ENCODE results near the gene SERGEF.

Gene SERGEF

DNA sequence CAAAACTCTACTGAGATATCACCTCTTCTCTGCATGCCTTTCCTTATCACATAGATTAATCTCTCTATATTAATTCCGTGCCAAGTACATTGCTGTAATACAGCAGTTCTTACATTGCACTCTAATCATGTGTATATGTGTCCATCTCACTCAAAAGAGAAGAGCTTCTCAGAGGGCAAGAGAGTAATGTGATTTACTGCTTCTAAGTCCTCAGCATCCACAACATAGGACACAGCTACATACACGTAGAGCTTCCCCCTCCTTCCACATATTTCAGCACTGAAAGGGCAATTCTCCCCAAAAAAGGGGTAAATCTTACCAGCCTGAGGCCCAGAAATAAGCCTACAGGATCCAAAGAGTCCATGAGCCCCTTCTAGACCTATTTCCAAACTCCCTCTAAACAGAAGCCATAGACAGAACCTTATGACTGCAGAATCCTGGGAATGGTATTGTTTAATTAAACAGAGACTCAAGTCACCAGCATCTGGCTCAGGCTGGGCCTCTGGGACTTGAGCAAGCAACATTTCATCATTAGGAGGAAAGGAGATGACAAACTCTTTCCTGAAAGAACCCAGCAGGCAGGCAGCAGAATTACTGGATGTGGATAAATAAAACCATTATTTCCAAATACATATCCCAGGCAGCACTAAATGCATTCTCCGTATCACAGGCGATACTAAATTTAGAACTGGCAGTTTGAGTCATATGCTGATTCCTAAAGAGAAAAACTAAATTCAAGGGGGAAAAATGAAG lies 191.0 kb downstream of the SERGEF start:
- no peak overlapping the region for H3K4me3 ChIP-seq (ENCODE audit: low read depth, low read length)

DNA sequence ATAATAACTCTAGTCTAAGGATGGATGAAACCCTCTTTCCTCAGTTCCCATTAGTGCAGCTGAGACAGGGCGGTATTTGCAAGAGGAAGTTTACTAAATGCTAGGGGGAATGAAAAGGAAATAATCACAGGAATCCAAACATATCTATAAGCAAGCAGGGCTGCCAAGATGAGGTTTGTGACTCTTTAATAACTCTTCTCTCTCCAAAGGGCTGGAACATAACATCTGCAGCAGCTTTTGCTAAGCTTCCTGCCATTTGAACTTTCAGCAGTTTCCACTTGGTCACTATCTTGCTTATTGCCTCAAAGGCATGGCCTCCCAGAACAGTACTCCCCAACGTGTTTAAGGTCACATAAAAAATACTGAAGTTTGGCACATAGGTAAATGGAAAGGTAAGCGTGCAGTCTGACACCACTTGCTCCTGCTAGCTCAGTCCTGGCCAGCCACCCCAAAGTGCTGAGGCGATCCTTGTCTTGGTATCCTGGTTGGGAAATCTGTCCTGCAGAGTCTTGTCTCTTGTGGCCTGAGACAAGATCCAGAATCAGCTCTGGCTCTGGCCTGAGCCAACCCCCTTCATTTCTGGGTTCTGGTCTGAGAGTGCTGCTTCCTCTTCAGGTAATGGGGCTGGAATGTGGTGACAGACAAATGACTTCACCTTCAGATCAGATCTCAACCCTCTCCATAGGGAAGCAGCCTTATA lies 196.5 kb downstream of the SERGEF start:
- H3K4me3 ChIP-seq (ENCODE audit: low read depth, low read length) = no peak overlapping the region

DNA sequence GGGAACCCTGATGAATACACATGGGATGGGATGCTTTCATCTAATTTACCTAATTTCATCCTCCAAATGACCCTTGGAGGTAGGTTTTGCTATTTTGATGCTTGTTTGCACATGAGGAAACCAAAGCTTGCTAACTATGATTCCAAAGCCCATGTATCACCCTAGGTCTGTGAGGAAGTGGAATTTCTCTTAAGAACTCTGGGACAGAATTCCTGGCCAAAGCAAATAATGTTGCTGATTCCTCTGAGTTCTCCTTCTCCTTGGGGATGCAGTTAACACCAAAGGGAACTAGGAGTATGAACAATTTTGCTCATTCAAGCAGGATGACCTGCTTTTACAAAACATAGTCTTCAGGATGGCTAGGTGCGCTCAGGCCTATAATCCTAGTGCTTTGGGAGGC lies 198.3 kb downstream of the SERGEF start:
- no peak overlapping the region for H3K4me3 ChIP-seq (ENCODE audit: low read depth, low read length)

DNA sequence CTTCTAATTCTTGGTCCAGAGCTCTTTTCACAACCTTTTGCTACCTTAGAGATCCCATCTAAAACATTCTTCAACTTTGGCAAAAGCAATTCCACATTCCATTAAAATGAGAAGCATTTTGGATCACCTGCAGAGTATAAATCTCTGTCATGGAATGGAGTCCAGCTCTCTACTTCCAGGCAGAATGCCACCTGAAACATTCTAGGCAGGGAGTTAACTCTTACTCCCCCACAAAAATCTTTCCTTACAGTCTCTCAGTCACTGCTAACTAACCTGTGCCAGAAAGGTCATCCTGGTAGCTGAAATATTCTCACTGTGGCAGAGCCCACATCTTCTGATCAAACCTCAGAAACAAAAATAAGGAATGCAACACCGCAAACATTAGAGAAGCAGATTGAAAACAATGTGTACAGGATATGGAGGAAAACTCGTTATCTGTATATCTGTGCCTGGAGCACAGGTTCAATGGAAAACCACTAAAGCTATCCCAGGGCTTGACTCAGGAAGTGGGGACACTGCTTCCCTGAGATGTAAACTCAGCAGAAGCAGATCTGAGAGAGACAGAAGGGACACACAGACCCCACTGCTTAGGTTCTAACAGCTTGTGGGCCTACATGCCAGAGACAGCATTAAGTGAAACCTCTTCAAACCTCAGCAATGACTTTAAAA lies 199.3 kb downstream of the SERGEF start:
- no peak overlapping the region for H3K4me3 ChIP-seq (ENCODE audit: low read depth, low read length)

DNA sequence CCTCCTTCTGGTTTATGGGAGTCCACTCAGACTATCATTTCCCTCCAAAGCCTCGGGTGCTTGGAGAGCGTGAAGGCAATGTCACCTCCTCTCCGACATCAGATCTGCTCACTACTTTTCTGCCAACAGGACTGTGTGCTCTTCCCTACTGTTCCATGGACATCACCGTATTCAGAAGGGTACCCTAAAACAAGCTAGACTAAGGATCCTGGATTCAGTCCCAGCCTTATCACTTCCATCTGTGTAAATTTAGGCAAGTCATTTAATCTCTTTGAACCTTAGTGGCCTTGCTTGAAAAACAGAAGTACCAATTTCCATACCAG lies 200.0 kb downstream of the SERGEF start:
- H3K4me3 ChIP-seq (ENCODE audit: low read depth, low read length) = no peak overlapping the region

DNA sequence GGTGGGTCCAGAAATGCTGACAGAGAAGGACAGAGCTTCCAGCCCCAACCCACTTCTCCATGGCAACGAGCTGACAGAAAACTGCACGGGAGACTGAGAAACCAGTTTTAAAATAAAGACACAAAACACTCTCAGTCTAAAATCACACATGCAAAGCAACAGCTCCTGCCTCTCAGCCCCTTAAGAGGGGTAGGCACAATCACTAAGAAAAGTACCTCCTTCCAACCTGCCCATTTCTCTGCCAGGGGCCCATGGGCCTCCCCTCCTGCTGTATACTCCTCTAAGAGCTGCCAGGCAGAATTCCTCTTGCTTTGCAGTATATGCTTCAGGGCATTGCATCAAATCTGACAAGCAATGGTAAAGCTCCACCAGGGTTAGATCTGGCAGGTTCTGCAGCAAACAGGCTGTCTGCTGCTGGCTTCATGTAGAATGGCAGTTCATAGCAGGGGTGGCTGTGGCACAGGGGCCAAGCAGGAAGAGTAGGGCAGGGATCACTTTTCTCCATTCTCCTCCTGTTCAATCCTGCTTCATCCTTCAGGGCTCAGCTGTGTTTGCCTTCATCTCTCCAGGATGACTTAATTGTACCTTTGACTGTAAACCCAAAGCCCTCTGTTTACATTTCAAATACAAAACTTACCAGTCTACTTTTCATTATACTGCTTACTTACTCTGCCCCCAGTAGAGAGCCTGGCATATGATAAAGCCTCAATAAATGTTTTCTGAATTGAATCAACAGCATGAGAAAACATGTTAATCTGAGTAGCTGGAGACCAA lies 200.6 kb downstream of the SERGEF start:
- H3K4me3 ChIP-seq (ENCODE audit: low read depth, low read length) = no peak overlapping the region

DNA sequence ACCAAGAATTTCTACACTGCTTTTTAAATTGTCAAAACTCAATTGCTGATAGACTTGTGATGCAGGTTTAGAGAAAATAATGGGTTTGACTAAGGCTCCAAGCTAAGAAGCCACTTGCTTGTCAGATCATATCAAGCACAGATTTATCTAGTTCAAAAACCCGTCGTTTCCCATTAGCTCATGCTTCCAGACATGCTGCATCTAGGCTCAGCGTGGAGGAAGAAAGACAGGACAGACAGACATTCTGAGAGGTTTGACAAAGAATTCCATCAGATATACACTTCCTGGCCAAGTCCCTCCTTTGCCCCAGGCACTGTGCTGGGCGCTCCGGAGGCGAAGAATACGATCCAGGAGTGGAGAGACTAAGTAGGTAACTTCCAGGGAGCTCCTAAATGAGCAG lies 201.5 kb downstream of the SERGEF start:
- H3K4me3 ChIP-seq (ENCODE audit: low read depth, low read length) = no peak overlapping the region

DNA sequence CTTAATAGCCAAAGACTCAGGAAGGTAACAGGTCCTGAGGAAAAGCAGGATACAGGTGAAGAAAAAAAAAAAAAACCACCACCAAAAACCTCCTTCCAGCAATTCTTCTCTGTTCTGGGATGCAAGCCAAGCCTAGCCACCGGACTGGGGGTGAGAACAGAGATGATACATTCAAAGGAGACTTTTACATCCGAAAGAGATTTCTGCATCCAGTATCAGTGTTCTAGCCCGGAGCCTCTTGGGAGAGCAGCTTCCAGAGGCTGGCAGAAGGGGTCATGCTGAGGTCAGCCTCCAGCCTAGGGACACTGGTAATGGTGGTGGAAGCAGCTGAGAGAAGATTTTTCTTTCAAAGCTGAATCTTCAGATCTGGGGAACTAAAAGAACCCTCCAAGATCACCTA lies 202.1 kb downstream of the SERGEF start:
- H3K4me3 ChIP-seq (ENCODE audit: low read depth, low read length) = no peak overlapping the region

DNA sequence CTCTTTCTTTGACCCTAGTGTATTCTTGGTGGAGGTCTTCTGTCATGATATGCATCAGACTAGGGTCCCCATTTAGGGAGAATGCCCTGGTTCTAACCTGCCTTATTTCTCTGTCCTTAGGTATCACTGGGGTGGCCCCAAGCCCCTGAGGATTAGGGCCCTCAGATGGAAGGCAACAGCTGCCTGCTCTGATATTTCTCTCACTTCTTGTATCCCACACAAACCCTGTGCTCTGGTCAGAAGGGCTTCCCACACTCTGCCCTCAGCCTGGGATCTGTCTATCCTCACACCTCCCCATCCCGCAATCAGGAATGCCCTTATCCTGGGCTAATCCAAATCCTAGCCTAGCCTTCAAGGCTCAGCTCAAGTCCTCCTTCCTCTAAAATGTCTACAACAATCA lies 202.8 kb downstream of the SERGEF start:
- no peak overlapping the region for H3K4me3 ChIP-seq (ENCODE audit: low read depth, low read length)

DNA sequence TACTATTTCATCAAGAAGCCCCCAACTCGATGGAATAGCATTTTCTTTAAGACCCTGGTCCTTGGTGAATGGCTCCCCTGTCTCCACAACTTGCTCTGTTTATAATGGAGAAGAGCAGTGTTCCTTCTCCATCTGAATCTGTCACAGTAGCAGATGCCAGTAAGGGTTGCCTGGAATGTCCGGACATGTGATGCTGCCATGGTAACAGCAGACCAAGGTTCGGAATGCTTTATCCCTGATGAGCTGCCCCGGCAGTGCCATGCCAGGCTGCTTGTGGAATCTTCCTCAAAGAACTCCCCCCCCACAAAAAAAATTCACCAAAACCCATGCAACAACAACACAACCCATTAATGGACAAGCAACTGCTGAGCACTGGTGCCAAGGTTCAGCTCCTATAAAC lies 205.8 kb downstream of the SERGEF start:
- no peak overlapping the region for H3K4me3 ChIP-seq (ENCODE audit: low read depth, low read length)

DNA sequence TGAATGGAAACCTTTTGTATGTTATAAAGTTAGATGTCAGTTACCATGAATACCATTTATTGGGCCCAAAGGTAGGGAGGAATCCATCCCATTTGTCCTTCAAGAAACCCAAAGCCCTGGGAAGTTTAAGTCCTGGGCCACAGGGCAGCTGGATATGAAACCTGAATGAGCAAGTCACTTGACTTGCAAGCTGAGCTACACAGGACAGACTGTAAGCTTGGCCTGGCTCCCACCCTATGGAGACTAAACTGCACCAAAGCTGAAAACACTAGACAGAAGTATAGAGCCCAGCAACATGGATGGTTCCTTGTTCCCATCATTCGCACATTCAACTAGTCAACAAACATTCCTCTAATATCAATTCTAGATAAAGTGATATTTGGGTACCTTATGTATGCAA lies 207.0 kb downstream of the SERGEF start:
- H3K4me3 ChIP-seq (ENCODE audit: low read depth, low read length) = no peak overlapping the region

DNA sequence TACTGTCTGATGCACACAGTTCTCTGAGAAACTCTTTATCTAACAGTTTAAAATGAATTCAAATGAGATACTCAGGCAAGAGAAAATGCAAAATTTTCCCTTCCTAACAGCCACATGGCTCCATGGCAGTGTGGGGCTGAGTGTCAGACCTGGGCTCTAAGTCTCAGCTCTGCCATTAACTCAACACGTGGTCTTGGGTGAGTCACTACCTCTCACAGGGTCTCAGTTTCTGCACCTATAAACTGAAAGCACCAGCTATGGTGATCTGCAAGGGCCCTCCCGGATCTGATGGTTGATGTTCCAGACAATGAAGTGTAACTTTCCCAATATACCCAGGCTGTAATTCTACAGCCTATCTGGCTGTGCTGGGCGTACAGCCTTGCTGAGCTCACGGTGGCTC lies 207.8 kb downstream of the SERGEF start:
- no peak overlapping the region for H3K4me3 ChIP-seq (ENCODE audit: low read depth, low read length)

DNA sequence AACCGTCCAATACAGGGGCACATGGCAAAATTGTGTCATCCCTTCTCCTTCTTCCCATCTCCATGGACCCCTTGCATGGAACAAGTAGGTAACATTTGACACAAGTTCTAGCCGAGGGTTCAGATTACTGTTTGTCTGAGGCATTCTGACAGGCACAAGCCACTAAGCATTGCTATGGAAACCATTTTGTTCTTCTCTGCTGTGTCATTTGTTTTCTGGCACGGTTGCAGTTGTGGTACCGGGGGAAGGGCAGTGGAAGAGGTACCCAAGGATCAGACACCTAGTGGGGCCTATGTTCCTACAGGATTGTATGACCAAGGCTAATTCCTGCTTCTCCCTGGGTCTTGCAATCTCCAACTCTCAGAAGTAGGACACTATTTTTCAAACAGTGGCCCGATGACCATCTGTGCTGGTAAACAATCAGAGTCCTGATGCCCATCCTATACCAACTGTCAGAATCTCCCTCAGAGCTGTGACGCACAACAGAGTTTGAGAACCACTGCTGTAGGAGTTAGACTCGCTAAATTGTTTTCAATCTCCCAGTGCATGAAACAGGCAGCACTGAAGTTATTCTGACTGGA lies 209.0 kb downstream of the SERGEF start:
- H3K4me3 ChIP-seq (ENCODE audit: low read depth, low read length) = no peak overlapping the region

DNA sequence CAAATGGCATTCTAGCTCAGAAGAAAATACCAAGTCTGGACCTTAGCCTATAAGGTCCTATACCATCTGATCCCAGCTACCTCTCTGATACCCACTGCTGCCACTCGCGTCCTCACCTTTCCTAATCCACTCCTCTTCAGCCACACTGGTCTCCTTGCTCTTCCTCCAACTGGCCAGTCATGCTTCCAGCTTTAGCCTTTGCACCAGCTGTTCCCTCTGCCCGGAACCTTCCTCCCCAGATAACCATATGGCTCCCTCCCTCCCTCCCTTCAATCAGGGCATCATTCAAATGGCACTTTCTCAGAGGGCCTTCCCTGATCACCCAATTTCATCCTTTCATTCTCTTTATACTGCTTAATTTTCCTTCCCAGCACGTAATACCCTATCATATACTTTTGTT lies 210.4 kb downstream of the SERGEF start:
- no peak overlapping the region for H3K4me3 ChIP-seq (ENCODE audit: low read depth, low read length)

DNA sequence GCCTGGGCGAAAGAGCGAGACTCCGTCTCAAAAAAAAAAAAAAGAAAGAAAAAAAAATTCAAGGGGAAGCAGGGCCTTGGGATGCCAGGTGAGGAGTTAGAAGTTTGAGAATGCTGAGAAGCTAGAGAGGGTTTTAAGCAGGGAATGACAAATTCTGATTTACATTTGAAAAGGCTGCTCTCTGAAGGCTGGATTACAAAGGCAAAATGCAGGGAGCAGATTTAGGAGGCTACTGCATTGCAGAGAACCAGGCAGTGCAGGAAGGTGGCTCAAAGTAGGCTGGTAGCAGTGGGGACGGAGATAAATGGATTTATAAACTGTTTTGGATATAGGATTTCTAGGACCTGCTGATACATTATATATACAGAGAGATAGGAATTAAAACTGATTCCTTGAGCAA lies 211.7 kb downstream of the SERGEF start:
- H3K4me3 ChIP-seq (ENCODE audit: low read depth, low read length) = no peak overlapping the region

DNA sequence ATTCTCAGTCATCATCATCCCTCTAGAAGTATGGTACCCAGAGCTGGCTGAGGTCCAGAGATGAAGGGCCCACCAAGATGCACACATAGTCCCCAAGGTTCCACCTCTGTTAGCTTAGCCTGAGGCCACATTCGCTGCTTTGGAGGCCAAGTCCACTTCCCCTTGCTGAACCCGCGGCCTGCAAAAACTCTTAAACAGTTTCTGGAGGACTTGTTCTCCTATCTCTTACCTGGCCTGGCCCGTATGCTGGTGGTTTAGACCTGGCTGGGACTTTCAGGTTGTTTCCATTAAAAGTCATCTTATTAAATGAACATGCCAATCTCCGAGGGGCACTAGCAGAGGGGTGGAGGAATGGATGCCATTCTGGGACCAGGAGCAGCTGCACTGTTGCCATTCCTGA lies 213.7 kb downstream of the SERGEF start:
- H3K4me3 ChIP-seq (ENCODE audit: low read depth, low read length) = no peak overlapping the region

DNA sequence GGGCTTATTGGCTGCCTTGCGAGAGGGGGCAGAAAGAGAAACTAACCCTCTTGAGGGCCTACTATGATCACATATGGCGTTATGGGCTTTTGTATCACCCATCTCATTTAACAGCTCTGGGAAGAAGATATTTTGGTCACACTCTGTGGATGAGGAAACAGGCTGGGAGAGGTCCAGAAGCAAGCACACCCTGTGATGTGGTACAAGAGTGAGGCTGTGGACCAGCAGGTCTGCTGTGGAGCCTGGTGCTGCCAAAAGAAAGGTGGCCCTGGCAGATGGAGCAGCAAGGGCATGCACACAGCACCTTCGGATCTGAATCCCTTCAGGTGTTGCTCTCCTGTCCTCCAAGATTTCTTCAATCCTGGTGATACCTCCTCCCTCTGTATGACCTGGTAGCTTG lies 214.1 kb downstream of the SERGEF start:
- H3K4me3 ChIP-seq (ENCODE audit: low read depth, low read length) = no peak overlapping the region

DNA sequence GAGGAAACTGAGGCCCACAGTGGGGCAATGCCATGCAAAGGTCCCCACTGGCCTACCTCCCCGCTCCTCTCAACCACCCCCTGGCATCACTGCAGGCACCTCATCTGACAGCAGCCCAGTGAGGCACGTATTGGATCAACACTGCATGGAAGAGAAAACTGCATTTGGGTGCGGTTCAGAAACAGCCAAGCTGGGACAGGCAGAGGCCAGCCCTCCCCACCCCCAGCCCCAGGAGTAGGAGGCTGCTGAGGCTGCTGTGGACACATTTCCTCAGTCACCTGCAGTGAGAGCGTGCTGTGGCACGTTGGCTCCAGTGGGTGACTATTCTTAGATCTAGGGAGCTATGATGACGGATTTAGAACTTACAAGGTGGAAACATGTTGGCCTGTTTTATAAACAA lies 214.6 kb downstream of the SERGEF start:
- no peak overlapping the region for H3K4me3 ChIP-seq (ENCODE audit: low read depth, low read length)

DNA sequence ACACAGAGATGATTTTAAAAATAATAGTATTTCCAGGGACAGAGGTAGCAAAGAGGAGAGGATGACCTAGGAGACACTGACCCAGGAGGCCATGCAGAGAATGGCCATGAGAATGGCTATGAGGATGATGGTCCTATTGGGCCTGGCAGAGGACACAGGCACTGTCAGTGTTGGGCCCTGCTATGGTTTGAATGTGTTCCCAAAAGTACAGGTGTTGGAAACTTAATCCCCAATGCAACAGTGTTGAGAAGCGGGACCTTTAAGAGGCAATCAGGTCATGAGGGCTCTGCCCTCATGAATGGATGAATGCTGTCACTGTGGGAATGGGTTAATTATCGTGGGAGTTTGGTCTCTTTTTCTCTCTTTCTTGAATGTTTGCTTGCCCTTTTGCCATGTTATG lies 216.7 kb downstream of the SERGEF start:
- H3K4me3 ChIP-seq (ENCODE audit: low read depth, low read length) = no peak overlapping the region

DNA sequence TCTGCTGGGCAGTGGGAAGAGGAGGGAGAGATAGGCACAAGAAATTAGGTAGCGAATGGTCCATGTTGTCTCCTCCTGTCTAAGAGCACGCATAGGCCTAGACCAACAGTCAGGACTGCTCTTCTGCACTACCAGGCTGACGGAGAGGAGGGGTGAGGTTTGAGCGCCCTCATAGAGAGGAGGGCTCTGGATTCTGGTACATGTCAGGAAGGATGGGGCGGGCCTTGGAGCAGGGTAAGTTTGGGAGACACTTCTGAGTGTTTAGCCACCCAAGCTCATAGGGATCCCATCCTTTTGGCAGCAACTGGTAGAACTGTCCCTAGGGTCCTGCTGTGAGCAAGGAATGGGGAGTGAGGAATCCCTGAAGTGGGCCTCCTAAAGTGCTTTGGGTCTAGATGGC lies 217.9 kb downstream of the SERGEF start:
- H3K4me3 ChIP-seq (ENCODE audit: low read depth, low read length) = no peak overlapping the region

DNA sequence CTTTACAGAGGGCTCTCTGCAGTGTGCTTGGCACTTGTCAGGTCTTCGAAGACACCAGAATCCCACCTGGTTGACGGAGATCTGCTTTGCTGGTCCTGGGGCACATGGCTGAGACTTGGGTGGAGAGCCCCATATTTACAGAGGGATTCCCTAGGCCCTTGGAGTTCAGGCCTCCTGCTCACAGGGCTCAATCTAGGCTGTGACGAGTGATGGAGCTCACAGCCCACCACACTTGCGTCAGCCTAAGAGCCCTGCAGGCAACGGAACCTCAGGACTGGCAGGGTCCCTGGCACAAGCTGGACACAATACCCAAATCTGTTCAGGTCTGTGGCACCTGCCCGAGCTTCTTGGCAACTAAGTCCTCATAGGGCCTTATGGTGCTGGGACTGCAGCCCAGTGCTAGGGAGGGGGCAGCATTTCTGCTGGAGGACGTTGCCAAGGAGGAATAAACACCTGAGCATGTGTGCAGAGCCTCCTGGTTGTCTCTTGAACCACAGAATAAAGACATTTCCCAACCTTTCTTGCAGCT lies 219.1 kb downstream of the SERGEF start:
- H3K4me3 ChIP-seq (ENCODE audit: low read depth, low read length) = no peak overlapping the region

All from iPS-11a (cell line).